UCSD-AML1 (cell line): ENCODE results near the gene LINGO1.

Source experiments
- DNase-seq: peaks from one replicate; lab custom pipeline; 2025; ENCODE audit not compliant: unreplicated experiment; lab: John Stamatoyannopoulos, UW

Gene LINGO1

GRCh38 chr15:77573802-77574201 is 58.9 kb downstream of the LINGO1 start:
- no peak for DNase-seq

DNA sequence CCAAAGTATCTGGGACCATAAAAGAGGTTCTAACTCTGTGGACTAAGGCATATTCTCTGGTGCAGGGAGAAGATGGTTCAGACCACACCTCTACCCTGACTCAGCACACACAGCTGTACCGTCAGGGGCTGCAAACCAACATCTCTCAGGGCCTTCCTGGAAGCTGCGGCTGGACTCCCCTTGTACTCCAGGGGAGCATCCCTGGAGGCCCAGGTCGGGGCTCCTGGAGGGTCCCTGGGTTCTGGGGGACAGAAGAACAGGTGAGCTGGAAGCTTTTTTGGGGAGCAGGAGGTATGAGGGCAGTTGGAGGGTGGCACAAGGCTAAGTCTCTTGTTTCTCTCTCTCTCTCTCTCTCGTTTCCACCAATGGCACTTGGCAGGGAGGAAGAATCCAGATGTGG is 60.5 kb downstream of the LINGO1 start:
- no peak for DNase-seq

DNA sequence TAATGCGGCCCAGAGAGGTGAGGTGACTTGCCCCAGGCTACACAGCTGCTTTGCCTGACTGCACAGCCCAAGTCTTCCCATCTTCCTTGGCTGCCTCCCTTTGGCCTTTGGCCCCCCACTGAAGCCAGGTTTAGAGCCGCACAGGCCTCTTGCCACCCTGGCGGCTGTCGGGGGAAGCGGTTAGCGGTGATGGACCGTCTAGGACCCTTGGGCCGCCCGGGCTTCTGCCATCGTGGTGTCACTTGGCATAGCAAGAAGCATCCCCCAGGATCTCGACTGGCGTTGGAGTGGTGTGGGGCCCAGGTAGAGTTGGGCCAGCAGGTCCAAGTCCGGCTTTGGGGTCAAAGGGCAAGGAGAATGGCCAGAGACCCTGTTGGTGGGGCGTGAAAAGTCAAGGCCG is 61.0 kb downstream of the LINGO1 start:
- DNase-seq = no peak

DNA sequence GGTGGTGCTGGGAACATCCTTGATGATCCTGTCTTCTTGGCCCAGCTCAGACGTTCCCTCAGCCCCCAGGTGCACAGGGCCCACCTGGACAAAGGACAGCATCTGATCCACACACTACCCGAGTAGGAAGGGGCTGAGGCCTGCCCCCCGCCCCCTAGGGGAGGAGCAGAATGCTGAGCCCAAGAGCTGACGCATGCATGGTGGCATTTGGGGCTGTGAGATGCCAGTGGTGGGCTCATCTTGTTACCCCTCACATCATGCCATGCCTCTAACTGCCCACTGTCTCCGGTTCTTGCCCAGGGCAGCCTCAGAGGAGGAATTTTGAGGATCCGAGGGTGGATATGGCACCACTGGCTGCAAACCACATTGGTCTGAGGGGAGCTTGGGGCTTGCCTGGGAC is 61.5 kb downstream of the LINGO1 start:
- no peak for DNase-seq

DNA sequence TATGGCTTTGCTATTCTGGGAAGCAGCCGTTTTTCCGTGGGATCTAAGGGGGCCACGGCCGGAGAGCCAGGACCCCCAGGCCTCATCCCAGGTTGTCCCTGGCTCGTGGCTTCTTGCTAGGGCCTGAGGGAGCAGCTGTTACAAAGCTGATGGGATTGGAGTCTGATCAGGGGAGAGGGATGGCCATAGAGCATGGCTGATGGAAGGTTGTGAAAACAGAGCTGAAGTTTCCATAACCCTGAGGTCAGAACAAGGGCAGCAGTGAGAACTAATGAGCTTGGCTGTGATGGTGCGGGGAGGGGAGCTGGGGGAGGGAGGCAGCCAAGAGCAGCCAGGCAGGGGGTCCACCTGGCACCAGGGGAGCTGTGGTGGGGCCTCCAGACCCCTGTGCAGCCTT is 63.0 kb downstream of the LINGO1 start:
- DNase-seq = no peak

DNA sequence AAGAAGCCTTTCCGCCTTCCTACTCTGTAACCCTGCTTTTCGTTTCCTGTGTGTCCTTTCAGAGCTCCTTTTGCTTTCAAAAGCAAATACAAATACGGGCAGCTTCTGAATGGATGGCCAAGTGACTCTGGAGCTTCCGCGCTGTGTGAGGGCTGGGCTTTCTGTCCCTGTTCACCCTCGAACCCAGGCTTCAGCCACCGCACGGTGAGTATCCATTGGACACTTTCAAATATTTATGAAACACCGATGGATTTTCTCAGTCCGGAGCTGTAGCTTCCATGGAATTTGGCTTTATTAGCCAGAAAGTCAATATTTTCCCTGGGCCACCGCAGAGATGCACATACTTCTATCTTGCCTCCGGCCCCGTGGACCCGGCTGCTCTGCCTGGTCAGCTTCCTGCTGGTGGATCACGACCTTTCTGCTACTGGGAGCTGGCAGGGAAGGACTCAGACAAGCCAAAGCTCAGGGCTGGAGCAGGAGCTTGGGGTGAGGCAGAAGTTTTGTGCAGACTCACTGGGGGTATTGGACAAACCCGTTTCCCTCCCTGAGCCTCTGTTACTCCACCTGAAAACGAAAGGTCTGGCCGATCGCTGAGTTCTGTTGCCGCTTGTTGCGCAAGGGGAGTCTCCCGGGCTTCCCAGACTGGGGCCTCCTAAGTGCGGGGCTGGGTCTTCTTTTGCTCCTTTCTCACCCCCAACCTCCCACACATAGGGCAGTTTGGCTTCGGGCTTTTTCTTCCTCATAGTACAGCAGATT is 63.6 kb downstream of the LINGO1 start:
- no peak for DNase-seq

- DNase-seq = no peak
These were observed 64.4 kb downstream of the LINGO1 start for GRCh38 chr15:77568014-77568972.

DNA sequence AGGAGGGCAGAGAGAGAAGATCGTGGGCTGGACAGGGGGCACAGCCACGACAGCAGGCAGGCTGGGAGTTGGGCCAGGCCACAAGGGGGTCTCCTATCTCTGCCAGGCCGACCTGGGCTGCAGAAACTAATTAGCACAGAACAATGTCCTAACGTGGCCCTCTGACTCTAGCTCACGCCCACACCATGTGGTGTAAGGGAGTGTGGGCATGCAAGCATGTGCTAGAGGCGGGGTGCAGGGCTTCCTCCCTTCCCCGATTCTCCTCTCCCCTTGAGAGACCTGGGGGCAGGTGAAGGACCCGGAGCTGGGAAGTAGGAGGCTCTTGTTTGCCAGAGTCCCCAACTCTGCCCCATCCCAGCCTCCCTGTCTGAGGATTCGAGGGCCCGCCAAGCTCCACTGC is 65.5 kb downstream of the LINGO1 start:
- no peak for DNase-seq

DNA sequence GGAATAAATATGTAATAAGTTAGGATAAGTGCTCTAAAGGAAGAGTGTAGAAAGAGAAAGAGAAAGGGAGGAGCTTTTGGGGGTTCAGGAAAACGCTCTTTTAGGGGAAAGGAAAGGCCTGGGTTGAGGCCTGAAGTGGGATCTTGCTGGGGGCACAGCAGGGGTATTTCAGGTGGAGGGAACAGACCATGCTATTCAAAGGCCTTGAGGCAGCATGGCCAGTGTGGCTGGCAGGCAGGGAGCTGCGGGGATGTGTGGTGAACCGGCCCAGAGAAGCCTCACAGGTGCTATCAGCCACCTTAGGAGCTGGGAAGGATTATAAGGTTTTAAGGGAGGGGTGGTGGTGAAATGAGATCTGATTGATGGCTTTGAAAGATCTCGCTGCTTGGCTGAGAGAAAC is 66.6 kb downstream of the LINGO1 start:
- no peak for DNase-seq

GRCh38 chr15:77565378-77565915 is 67.3 kb downstream of the LINGO1 start:
- DNase-seq = no peak

GRCh38 chr15:77564938-77565337 is 67.8 kb downstream of the LINGO1 start:
- no peak for DNase-seq

- no peak for DNase-seq
These were observed 68.4 kb downstream of the LINGO1 start for GRCh38 chr15:77564341-77564740.

DNA sequence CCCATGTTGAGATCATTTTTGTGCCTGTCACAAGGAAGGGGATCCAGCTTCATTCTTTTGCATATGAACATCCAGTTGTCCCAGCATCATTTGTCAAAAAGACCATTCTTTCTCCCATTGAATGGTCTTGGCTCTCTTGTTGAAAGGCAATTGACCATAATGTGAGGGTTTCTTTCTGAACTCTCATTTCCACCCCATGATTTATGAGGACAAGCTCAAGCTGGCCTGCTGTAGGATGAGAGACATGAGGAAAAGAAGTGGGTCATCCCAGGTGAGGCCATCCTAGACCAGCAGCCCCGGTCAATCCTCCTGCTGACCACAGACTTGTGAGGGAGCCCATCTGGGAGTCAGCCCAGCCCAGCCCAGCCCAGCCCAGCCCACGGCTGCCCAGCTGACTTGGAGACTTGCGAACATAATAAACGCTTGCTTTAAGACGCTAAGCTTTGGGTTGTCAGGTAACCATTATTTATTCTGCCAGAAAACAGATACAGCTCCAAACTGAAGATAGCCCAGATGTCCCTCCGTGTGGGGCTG is 69.0 kb downstream of the LINGO1 start:
- DNase-seq = no peak
